Neural progenitor cell (in vitro differentiated cells): ENCODE results near the gene XPNPEP3.

Experiments
- CTCF ChIP-seq: fragments of 200-600 bp; sonication (generic); IDR thresholded peaks from 2 replicates; pipeline ENCODE4 v1.5.1; 2017; ENCODE audit warnings: antibody characterized with exemption, mild to moderate bottlenecking
- EZH2 ChIP-seq: fragments of 200-600 bp; sonication (generic); IDR thresholded peaks from 2 replicates; pipeline ENCODE4 v1.6.1; 2017; ENCODE audit warnings: antibody characterized with exemption, mild to moderate bottlenecking, moderate library complexity
- EZH2phosphoT487 ChIP-seq: fragments of 200-600 bp; sonication (generic); IDR thresholded peaks from 2 replicates; pipeline ENCODE4 v1.6.1; 2017; ENCODE audit warnings: antibody characterized with exemption

GRCh38 chr22:40867109-40867508 is 10.2 kb downstream of the XPNPEP3 start:
- TF ChIP-seq EZH2 (no peak), CTCF (no peak), EZH2phosphoT487 (no peak)
